ENCODE measurements around the gene CHI3L1. TPM values are rescaled to one million over a fixed set of nuclear protein-coding genes. Genes with fewer than 3 reads are reported as not detected.

Gene CHI3L1
- total RNA-seq, 2 donors from 2014 or later = not detected

DNA sequence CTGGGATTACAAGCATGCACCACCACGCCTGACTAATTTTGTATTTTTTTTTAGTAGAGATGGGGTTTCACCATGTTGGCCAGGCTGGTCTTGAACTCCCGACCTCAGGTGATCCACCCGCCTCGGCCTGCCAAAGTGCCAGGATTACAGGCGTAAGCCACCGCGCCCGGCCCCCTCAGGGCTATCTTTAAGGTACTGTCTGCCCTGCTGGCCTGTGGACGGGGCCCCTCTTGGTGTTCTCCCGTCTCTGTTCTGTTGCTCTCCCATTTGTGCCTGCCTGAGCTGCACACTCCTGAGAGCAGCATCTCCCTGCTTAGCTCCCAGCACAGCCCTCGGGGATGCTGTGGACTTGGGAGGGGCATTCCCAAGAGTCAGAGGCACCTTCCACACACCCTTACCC is 24.8 kb downstream of the CHI3L1 start:
- ATAC-seq (replicated peaks) = no peak
- H3K36me3 Mint-ChIP-seq (ENCODE audit: low read depth) = no peaks in the 10 kb centered on the region
- H3K4me1 Mint-ChIP-seq = no peaks in the 10 kb centered on the region

DNA sequence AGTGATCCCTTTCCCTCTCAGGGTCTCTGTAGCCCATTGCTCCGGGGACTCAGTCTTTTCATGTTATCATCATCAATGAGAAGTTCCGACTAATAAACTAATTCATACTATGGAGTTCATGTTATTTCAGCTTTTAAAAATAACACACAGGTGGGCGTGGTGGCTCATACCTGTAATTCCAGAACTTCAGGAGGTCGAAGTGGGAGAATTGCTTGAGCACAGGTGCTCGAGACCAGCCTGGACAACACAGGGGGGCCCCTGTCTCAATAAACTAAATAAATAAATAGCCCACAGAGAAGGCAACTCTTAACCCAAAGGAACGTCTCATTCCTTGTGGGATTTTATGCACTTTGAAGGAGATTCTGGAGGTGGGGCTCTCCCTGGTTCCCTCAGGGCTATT is 25.3 kb downstream of the CHI3L1 start:
- H3K27me3 Mint-ChIP-seq = peaks cover 17% of the 10 kb centered on the region

More for the DNA sequence above, 24.8 kb downstream of the CHI3L1 start:
- no peak overlapping the region for H3K4me3 Mint-ChIP-seq
- peaks cover 16% of the 10 kb centered on the region for H3K27me3 Mint-ChIP-seq
- H3K27ac Mint-ChIP-seq = no peak overlapping the region
- H3K9me3 Mint-ChIP-seq = no peaks in the 10 kb centered on the region

DNA sequence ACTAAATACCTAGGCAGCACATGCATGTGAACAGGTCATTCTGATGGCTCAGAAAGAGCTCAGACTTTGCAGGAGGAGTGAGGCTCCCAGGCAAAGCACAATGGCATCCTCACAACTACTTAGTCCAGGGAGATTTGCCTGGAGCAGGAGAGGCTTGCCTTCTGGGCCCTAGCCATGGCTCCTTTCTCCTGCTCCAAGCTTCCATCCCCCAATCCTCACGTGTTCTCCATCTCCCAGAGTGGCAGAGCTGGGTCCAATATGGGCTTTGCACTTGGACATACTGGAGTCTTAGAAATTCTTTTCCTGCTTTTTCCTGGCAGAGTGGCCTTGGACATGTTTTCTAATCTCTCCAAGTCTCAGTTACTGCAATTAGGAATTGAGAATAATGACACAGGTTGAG is 26.7 kb downstream of the CHI3L1 start:
- no peaks in the 10 kb centered on the region for H3K9me3 Mint-ChIP-seq
- no peak overlapping the region for H3K4me3 Mint-ChIP-seq
- no peaks in the 10 kb centered on the region for H3K4me1 Mint-ChIP-seq
- no peak for ATAC-seq (replicated peaks)
- peaks cover 16% of the 10 kb centered on the region for H3K27me3 Mint-ChIP-seq
- no peak overlapping the region for H3K27ac Mint-ChIP-seq
- H3K36me3 Mint-ChIP-seq (ENCODE audit: low read depth) = no peaks in the 10 kb centered on the region

More for the DNA sequence above, 25.3 kb downstream of the CHI3L1 start:
- Mint-ChIP-seq H3K4me1 (no peaks in the 10 kb centered on the region), H3K27ac (no peak overlapping the region), H3K36me3 (ENCODE audit: low read depth) (no peaks in the 10 kb centered on the region), H3K9me3 (no peaks in the 10 kb centered on the region), H3K4me3 (no peak overlapping the region)
- no peak for ATAC-seq (replicated peaks)

DNA sequence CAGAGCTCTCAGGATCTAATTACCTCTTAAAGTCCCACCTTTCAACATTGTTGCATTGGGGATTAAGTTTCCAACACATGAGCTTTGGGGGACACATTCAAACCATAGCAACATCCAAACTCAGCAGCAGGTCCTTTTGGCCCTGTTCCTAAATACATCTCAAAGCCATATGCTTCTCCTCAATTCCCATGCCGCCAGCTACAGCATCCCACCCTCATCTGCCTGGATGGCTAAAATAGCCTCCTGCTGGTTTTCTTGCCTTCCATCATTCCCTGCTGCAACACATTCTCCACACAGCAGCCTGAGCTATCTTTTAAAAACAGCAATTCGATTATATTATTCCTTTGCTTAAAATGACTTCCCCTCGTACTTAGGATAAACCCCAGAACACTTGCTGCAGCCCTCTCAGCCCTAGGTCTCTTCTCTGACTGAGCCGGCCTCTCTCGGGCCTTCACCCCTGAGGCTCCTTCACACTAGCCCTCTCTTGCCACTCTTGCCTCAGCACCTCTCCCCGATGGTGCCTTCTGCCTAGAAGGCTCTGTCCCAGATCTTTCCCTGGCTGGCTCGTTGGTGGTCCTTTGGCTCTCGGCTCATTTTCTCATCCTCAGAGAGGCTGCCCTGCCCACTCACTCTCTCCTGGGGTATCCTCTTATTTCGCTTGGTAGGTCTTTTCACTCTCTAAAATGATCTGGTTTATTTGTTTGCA is 27.4 kb downstream of the CHI3L1 start:
- no peak for ATAC-seq (replicated peaks)
- Mint-ChIP-seq H3K27ac (no peak overlapping the region), H3K27me3 (peaks cover 12% of the 10 kb centered on the region), H3K36me3 (ENCODE audit: low read depth) (no peaks in the 10 kb centered on the region), H3K9me3 (no peaks in the 10 kb centered on the region), H3K4me1 (no peaks in the 10 kb centered on the region), H3K4me3 (no peak overlapping the region)

DNA sequence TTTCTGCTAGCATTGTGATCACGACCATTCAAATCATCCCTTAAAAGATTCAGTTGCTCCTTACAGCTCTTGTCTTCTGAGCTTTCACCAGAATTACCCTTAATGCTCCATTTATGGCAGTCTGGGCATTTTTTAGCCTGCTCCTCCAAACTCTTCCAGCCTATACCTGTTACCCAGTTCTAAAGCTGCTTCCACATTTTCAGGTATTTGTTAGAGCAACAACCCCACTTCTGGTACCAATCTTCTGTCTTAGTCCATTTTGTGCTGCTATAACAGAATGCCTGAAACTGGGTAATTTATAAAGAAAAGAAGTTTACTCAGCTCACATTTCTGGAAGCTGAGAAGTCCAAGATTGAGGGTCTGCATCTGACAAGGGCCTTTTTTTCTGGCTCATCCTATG is 28.1 kb downstream of the CHI3L1 start:
- Mint-ChIP-seq H3K9me3 (no peaks in the 10 kb centered on the region), H3K4me3 (no peak overlapping the region), H3K27ac (no peak overlapping the region), H3K27me3 (peaks cover 12% of the 10 kb centered on the region), H3K36me3 (ENCODE audit: low read depth) (no peaks in the 10 kb centered on the region), H3K4me1 (no peaks in the 10 kb centered on the region)
- ATAC-seq (replicated peaks) = no peak

DNA sequence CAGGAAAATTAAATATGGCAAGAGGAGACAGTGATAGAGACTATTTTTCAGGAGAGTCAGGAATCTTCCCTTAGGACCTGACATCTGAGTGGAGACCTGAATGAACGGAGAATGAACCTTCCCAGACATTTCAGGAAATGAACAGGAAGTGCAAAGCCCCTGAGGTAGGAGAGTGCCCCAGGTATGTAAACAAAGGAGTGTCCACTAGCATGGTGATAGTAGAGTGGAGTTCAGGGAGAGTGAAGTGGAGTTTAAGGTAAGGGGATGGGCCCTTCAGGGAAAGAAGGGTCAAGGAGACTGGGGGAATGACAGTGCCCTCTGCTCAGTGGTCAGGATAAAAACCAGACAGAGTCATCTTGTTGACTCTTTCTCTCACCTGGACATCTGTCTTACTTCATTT is 30.2 kb downstream of the CHI3L1 start:
- no peaks in the 10 kb centered on the region for H3K36me3 Mint-ChIP-seq (ENCODE audit: low read depth)
- no peaks in the 10 kb centered on the region for H3K9me3 Mint-ChIP-seq
- no peak overlapping the region for H3K4me3 Mint-ChIP-seq
- no peak for ATAC-seq (replicated peaks)
- no peaks in the 10 kb centered on the region for H3K4me1 Mint-ChIP-seq
- H3K27ac Mint-ChIP-seq = no peak overlapping the region
- peaks cover 7% of the 10 kb centered on the region for H3K27me3 Mint-ChIP-seq

DNA sequence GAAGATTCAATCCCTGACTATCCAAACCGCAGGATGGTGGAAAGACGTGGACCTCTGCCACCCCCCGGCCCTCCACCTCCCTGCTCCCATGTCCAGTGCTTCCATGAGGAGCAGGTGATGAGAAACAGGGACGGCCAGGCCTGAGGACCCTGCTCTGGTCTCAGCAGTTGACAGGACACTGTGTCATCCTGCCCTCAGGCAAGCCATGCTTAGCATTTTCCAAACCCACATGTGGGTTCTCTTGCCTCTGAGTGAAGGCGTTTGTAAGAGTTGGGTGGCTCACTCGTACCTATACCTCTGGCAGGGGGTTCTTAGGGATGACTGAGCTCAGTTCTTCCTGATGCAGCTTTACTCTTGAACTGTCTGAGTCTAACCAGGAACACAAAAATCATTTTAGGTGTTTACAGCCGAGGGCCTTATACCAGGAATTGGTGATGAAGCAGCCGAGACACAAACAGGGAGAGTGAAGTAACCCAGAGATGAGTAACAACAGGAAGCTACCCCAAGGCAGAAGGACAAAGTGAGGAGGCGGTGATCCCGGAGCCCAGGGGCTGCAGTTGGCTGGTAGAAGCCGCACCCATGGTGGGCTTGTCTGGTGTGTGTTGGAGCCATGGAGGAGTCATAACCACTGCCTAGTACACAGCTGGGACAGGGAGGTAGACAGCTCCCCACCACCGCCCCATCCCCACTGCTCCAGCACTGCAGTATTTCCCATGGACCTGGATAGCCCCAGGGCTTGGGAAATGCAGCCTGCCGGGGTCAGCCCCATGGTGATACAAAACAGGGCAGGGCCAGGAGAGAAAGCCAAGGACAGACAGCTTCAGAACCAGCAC is 32.3 kb downstream of the CHI3L1 start:
- Mint-ChIP-seq H3K9me3 (no peaks in the 10 kb centered on the region), H3K4me1 (no peaks in the 10 kb centered on the region), H3K27ac (no peak overlapping the region), H3K4me3 (no peak overlapping the region), H3K27me3 (peaks cover 3% of the 10 kb centered on the region), H3K36me3 (ENCODE audit: low read depth) (no peaks in the 10 kb centered on the region)
- peak; percentile 26 for ATAC-seq (replicated peaks)

DNA sequence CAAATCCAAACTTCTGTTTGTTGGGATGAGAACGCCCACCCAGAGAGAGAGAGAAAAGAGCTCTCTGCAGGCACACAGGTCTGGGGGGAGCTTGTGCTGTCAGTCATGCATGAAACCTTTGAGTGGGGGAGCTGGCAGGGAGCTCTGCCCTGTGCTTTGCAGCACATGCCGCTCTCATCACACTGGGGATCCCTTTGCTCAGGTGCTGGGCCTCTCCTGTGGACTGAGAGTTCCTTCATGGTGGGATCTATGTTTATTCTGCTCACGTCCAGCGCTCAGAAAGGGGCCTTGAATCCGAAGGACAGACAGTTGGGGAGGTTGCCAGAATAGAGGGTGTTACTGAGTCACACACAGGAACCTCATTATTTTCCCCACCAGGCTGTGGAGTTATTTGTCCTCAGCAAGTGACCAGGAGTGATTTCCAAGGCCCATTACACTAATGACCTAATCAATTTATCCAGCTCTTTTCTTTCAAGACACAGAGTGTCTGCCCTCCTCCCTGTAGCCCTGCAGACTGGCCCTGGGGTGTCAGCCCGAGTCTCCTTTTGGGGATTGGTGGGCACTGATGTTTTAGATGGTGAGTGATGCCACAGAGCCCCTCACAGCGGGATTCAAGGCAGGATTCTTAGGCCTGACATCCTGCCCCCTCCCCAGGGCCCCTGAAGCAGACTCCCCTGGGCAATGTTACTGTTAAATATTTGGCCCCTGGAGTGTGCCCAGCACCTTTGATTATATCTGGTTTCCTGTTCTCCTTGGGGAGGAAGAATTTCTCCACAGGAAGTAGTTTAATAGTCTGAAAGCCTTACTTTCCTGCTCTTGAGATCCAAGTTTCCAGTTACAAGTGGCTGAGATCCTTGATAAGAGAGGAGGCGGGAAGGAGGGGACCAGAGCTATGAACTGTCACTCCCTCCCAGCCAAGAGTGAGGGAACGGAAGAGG is 33.2 kb downstream of the CHI3L1 start:
- no peak for ATAC-seq (replicated peaks)
- Mint-ChIP-seq H3K36me3 (ENCODE audit: low read depth) (no peaks in the 10 kb centered on the region), H3K4me1 (no peaks in the 10 kb centered on the region), H3K27me3 (peaks cover 3% of the 10 kb centered on the region), H3K4me3 (no peak overlapping the region), H3K9me3 (no peaks in the 10 kb centered on the region), H3K27ac (no peak overlapping the region)

DNA sequence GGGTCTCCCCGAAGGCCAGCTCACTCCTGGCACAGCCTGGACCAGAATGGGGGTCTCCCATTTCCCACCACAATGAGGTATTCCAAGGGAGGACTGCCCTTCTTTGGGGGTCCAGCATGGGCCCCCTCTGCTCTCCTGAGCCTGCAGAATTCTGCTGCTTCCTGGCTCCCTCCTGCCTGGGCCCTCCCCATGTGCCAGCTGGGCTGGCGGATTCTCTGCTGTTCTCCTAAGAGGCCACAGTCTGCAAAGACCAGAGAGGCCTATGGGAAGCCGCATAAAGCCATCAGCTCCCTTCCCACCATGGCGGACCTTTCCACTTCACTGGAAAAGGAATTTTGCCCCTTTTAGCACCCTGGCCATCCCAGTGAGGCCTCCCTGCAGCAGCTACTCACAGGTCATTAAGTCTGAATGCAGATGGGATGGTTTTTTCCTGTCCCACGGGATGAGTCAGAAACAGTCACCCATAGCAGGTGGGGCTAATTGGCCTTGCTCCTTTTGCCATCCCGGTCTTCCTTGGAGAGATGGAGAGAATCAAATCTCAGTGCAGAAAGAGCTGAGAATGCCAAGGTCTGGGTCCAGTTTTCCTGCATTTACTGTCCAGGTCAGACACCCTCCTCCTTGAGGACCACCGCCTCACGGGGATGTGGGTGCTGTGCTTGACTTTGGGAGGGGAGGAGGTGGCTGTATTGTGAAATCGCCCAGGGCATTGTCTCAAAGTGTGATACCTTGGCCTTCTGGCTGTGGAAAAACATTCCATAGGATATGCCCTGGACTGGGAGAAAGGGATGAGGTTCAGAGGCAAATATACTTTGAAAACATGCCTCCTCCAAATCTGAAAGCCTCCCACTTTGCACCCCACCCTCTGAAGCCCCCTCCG is 34.1 kb downstream of the CHI3L1 start:
- no peaks in the 10 kb centered on the region for H3K36me3 Mint-ChIP-seq (ENCODE audit: low read depth)
- no peak for ATAC-seq (replicated peaks)
- no peaks in the 10 kb centered on the region for H3K4me1 Mint-ChIP-seq
- no peak overlapping the region for H3K4me3 Mint-ChIP-seq
- H3K27me3 Mint-ChIP-seq = peaks cover 3% of the 10 kb centered on the region
- H3K9me3 Mint-ChIP-seq = no peaks in the 10 kb centered on the region
- no peak overlapping the region for H3K27ac Mint-ChIP-seq

DNA sequence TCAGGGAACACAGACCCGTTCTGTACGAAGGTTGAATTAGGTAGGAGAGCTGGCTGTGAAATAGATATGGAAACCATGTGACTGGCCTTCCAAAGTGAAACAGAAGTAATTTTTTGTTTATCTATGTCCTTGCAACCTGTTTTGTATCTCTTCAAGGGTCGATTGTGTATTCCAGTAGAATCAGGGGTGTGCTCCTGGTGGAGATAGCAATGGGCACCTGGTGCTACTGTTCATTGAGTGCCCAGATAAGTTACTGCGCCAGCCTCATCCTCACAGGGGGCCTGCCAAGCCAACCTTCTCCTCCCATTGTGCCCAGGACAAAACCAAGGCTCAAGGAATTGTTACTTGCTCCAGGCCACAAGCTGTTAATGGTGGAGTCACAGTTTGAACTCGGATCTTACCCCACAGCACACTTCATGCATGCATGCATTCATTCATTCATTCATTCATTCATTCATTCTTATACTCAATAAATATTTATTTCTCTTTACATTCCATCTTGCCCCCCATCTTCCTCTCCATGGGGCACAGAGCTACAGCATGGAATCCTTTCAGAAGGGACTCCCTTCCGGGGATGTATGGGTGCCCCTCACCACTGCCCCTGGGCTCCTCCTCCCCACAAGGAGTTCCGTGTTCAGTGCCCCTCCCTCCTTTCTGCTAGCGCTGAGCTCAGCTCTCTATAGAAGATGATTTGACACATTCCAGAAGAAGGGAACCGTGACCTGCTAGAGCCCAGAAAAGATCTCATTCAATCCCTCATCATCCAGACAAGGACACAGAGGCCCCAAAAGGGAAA is 34.9 kb downstream of the CHI3L1 start:
- Mint-ChIP-seq H3K9me3 (no peaks in the 10 kb centered on the region), H3K27ac (no peak overlapping the region), H3K4me3 (no peak overlapping the region), H3K27me3 (peaks cover 3% of the 10 kb centered on the region), H3K4me1 (no peaks in the 10 kb centered on the region), H3K36me3 (ENCODE audit: low read depth) (no peaks in the 10 kb centered on the region)
- no peak for ATAC-seq (replicated peaks)

DNA sequence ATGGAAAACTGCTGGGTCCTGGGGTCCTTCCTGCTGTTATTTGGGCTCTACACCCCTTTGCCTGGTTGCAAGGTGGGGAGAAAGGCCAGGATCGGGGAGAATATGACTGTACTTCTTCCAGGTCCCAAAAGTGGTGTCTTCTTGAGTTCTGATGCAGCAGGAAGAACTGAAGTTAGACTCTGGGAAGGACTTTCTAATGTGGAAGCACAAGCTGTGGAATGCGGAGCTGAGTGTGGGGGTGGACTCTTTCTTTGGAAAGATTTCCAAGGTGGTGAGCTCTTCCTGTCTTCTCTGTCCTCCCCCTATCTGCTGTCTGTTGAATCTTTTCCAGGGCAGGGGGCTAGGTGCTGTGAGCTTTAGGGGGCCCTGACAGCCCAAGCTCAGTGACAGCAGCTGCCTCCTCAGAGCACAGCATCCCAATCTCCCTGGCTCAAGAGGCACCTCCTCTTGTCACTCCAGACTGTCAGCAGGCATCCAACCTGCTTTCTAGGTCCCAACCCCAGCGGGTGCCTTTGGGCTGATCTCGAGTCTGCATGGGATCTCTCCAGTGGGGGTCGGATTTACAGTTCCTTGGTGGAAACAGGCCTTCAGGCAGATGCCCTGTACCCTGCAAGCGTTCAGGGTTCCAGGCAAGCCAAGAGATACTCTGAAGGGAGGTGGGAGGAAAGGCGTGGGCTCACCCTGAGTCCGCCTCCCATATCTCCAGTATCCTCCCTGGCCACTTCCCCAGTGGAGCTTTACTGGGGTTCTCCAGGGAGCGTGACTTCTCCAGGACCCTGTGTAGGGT is 35.8 kb downstream of the CHI3L1 start:
- H3K9me3 Mint-ChIP-seq = no peaks in the 10 kb centered on the region
- no peaks in the 10 kb centered on the region for H3K4me1 Mint-ChIP-seq
- H3K27ac Mint-ChIP-seq = no peak overlapping the region
- no peak overlapping the region for H3K4me3 Mint-ChIP-seq
- no peak for ATAC-seq (replicated peaks)
- H3K36me3 Mint-ChIP-seq (ENCODE audit: low read depth) = no peaks in the 10 kb centered on the region
- no peaks in the 10 kb centered on the region for H3K27me3 Mint-ChIP-seq

DNA sequence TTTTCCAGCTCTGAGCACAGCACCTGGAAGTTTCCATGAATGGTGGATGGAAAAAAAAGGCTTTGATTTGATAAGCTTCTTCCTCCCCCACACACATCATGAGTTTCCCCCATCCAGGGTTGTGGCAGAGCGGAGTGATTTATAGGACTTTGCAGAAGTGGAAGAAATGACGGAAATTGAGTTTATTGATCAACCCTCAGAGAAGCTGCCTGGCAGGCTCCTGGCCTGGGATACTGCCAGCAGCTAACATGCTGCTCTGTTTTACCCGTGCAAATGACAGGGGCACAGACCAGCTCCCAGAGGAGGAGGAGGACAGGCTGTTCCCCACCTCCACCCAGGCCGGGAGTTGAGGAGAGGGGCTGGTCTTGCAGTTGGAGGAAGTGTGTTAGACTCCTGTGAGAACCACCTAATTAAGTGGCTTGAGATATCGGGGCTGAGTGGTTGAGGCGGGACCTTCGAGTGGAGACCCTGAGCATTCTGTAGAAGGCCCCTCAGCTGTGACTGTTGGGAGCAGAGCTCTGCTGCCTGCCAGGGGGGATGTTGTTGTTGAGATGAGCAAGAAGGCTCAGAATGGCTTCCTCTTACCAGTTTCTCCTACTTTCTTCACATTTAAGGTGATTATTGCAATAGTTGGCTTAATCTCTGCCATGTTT is 37.2 kb downstream of the CHI3L1 start:
- ATAC-seq (replicated peaks) = no peak
- Mint-ChIP-seq H3K27ac (no peak overlapping the region), H3K4me3 (no peak overlapping the region), H3K36me3 (ENCODE audit: low read depth) (no peaks in the 10 kb centered on the region), H3K27me3 (no peaks in the 10 kb centered on the region), H3K9me3 (no peaks in the 10 kb centered on the region), H3K4me1 (no peaks in the 10 kb centered on the region)
